CD8-positive, alpha-beta memory T cell (primary cell): ENCODE measurements around the gene PPP1R13B. TPM values are rescaled to one million over a fixed set of nuclear protein-coding genes. Genes with fewer than 3 reads are reported as not detected.

Source experiments
- CTCF ChIA-PET: fragments of 350-600 bp; sonication (Branson Sonifier 250); formaldehyde crosslinking; loops from one replicate; lab custom pipeline; 2021; ENCODE audit warnings: antibody characterized with exemption; lab: Charles Lee
- POLR2A ChIA-PET: fragments of 350-600 bp; sonication (Branson Sonifier 250); formaldehyde crosslinking; loops from one replicate; lab custom pipeline; 2021; ENCODE audit warnings: antibody characterized with exemption; lab: Charles Lee
- DNase-seq, 5 donors: peaks; one replicate each; pipeline versions ENCODE4 v3.0.0 to v3.0.0-alpha.2; 2020 to 2022; ENCODE audit warnings: mixed read lengths in 1 of 5
- H3K27ac ChIP-seq: one replicate; pipeline ENCODE4 v1.7.0; 2013; ENCODE audit warnings: low read depth, mild to moderate bottlenecking, low read length, moderate library complexity
- H3K27me3 ChIP-seq: 2 replicates; pipeline ENCODE4 v1.7.0; 2013; ENCODE audit warnings: low read length, mild to moderate bottlenecking; ENCODE audit not compliant: insufficient read depth, poor library complexity, severe bottlenecking
- H3K36me3 ChIP-seq: 2 replicates; pipeline ENCODE4 v1.7.0; 2013; ENCODE audit warnings: mild to moderate bottlenecking, low read length, moderate library complexity; ENCODE audit not compliant: insufficient read depth
- H3K4me1 ChIP-seq: 2 replicates; pipeline ENCODE4 v1.7.0; 2013; ENCODE audit warnings: mild to moderate bottlenecking, low read length, moderate library complexity; ENCODE audit not compliant: insufficient read depth
- H3K4me3 ChIP-seq: 2 replicates; pipeline ENCODE4 v1.7.0; 2013; ENCODE audit warnings: mild to moderate bottlenecking, low read length
- H3K9me3 ChIP-seq: 2 replicates; pipeline ENCODE4 v1.7.0; 2013; ENCODE audit warnings: mild to moderate bottlenecking, low read length
- H3K27ac Mint-ChIP-seq, 8 donors: one replicate each; pipeline ENCODE4 v1.8.0; 2020 to 2021; ENCODE audit warnings: mixed read lengths in 8 of 8, mild to moderate bottlenecking in 6 of 8, inconsistent platforms in 3 of 8, moderate library complexity in 3 of 8
- H3K27me3 Mint-ChIP-seq, 2 donors: one replicate each; pipeline ENCODE4 v1.8.0; 2020 to 2021; ENCODE audit warnings: mixed read lengths in 2 of 2, mild to moderate bottlenecking in 1 of 2, moderate library complexity in 1 of 2
- H3K36me3 Mint-ChIP-seq, 3 donors: one replicate each; pipeline ENCODE4 v1.8.0; 2020 to 2021; ENCODE audit warnings: mixed read lengths in 3 of 3, inconsistent platforms in 1 of 3, mild to moderate bottlenecking in 1 of 3
- H3K4me1 Mint-ChIP-seq, 3 donors: one replicate each; pipeline ENCODE4 v1.8.0; 2020 to 2021; ENCODE audit warnings: mixed read lengths in 3 of 3, inconsistent platforms in 1 of 3, mild to moderate bottlenecking in 1 of 3
- H3K4me3 Mint-ChIP-seq, 7 donors: one replicate each; pipeline ENCODE4 v1.8.0; 2020 to 2021; ENCODE audit warnings: mixed read lengths in 7 of 7, mild to moderate bottlenecking in 6 of 7, moderate library complexity in 4 of 7, inconsistent platforms in 2 of 7
- H3K9me3 Mint-ChIP-seq, 5 donors: one replicate each; pipeline ENCODE4 v1.8.0; 2020 to 2022; ENCODE audit warnings: mixed read lengths in 5 of 5, mild to moderate bottlenecking in 3 of 5, moderate library complexity in 2 of 5, inconsistent platforms in 1 of 5
- polyA plus RNA-seq: library from polyadenylated mRNA; unstranded; fragments of 300-500 nt; fragmentation: Illumina TruSeq; gene quantifications from one replicate; pipeline ENCODE4 v1.2.3, GENCODE V29; 2021
- total RNA-seq, 2 experiments: library from RNA; stranded (reverse); gene quantifications; one replicate each; pipeline ENCODE4 v1.2.3, GENCODE V29; 2021

PPP1R13B gene
- total and polyA plus RNA-seq, 3 experiments from 2014 or later: 10.4 to 14.4 (median 14.0) TPM

GRCh38 chr14:103870891-103871595, 23.7 kb upstream of the PPP1R13B start:
- Histone ChIP-seq H3K27ac (no peak overlapping the region), H3K9me3 (no peaks in the 10 kb centered on the region), H3K36me3 (no peaks in the 10 kb centered on the region), H3K4me3 (peak overlapping the region; percentile 72), H3K4me1 (peaks cover 14% of the 10 kb centered on the region), H3K27me3 (no peaks in the 10 kb centered on the region)
- Mint-ChIP-seq H3K27ac (peak overlapping the region in 2 of 8 donors; percentile 32 to 70), H3K36me3 (peaks cover 0 to 2% (median 0%) of the 10 kb centered on the region in 3 donors), H3K4me1 (peaks cover 10 to 29% (median 17%) of the 10 kb centered on the region in 3 donors), H3K9me3 (no peaks in the 10 kb centered on the region), H3K4me3 (peak overlapping the region; percentile 58 to 89 (median 65)), H3K27me3 (no peaks in the 10 kb centered on the region)
- no peak for DNase-seq
- ChIA-PET CTCF (interaction anchor here (0.5 to 1.2 kb wide), 2 partner anchors 30 to 32 kb away, joined by 3 to 4 read pairs; no protein-coding TSS in a partner anchor), POLR2A (no interaction called here)

- Histone ChIP-seq H3K9me3 (no peaks in the 10 kb centered on the region), H3K4me3 (no peak overlapping the region), H3K36me3 (no peaks in the 10 kb centered on the region), H3K4me1 (peaks cover 14% of the 10 kb centered on the region), H3K27ac (no peak overlapping the region), H3K27me3 (no peaks in the 10 kb centered on the region)
- no peak for DNase-seq
- CTCF ChIA-PET: interaction anchor here (1.2 kb wide), 1 partner anchor 30 kb away, joined by 4 read pairs; no protein-coding TSS in a partner anchor
- peak overlapping the region in 1 of 8 donors; percentile 70 for H3K27ac Mint-ChIP-seq
- no peaks in the 10 kb centered on the region for H3K9me3 Mint-ChIP-seq
- H3K27me3 Mint-ChIP-seq: no peaks in the 10 kb centered on the region
- H3K4me1 Mint-ChIP-seq: peaks cover 10 to 29% (median 17%) of the 10 kb centered on the region in 3 donors
- POLR2A ChIA-PET: no interaction called here
- H3K36me3 Mint-ChIP-seq: peaks cover 0 to 2% (median 0%) of the 10 kb centered on the region in 3 donors
- H3K4me3 Mint-ChIP-seq: peak overlapping the region in 2 of 7 donors; percentile 5 to 65
Measured at GRCh38 chr14:103870144-103870876, 22.9 kb upstream of the PPP1R13B start.

GRCh38 chr14:103869406-103870143, 22.2 kb upstream of the PPP1R13B start:
- POLR2A ChIA-PET: no interaction called here
- DNase-seq: no peak
- H3K27ac ChIP-seq: no peak overlapping the region
- no peaks in the 10 kb centered on the region for H3K27me3 Mint-ChIP-seq
- CTCF ChIA-PET: no interaction called here
- peaks cover 14% of the 10 kb centered on the region for H3K4me1 ChIP-seq
- no peaks in the 10 kb centered on the region for H3K9me3 ChIP-seq
- peaks cover 0 to 2% (median 0%) of the 10 kb centered on the region in 3 donors for H3K36me3 Mint-ChIP-seq
- no peaks in the 10 kb centered on the region for H3K36me3 ChIP-seq
- no peak overlapping the region for H3K4me3 ChIP-seq
- no peaks in the 10 kb centered on the region for H3K27me3 ChIP-seq
- H3K9me3 Mint-ChIP-seq: no peaks in the 10 kb centered on the region
- H3K4me1 Mint-ChIP-seq: peaks cover 7 to 25% (median 10%) of the 10 kb centered on the region in 3 donors
- H3K4me3 Mint-ChIP-seq: no peak overlapping the region
- peak overlapping the region in 2 of 8 donors; percentile 11 to 58 for H3K27ac Mint-ChIP-seq

GRCh38 chr14:103868242-103868897, 21.0 kb upstream of the PPP1R13B start:
- H3K4me3 ChIP-seq: no peak overlapping the region
- no peak overlapping the region for H3K27ac ChIP-seq
- Mint-ChIP-seq H3K36me3 (peaks cover 0 to 2% (median 0%) of the 10 kb centered on the region in 3 donors), H3K27me3 (peaks cover 1 to 2% of the 10 kb centered on the region in 2 donors), H3K4me1 (peaks cover 7 to 17% (median 7%) of the 10 kb centered on the region in 3 donors), H3K27ac (peak overlapping the region in 1 of 8 donors; percentile 54), H3K4me3 (no peak overlapping the region), H3K9me3 (no peaks in the 10 kb centered on the region)
- no peaks in the 10 kb centered on the region for H3K27me3 ChIP-seq
- POLR2A ChIA-PET: no interaction called here
- H3K4me1 ChIP-seq: peaks cover 14% of the 10 kb centered on the region
- DNase-seq: no peak
- CTCF ChIA-PET: no interaction called here
- no peaks in the 10 kb centered on the region for H3K9me3 ChIP-seq
- no peaks in the 10 kb centered on the region for H3K36me3 ChIP-seq

GRCh38 chr14:103867523-103867953, 20.2 kb upstream of the PPP1R13B start:
- no peaks in the 10 kb centered on the region for H3K27me3 ChIP-seq
- H3K27me3 Mint-ChIP-seq: peaks cover 3 to 7% of the 10 kb centered on the region in 2 donors
- no peak for DNase-seq
- no peaks in the 10 kb centered on the region for H3K9me3 Mint-ChIP-seq
- ChIA-PET CTCF (no interaction called here), POLR2A (interaction anchor here (0.6 kb wide), 1 partner anchor 337 kb away, joined by 3 read pairs; no protein-coding TSS in a partner anchor)
- H3K36me3 Mint-ChIP-seq: peaks cover 0 to 2% (median 0%) of the 10 kb centered on the region in 3 donors
- peaks cover 10% of the 10 kb centered on the region for H3K4me1 ChIP-seq
- no peak overlapping the region for H3K27ac Mint-ChIP-seq
- H3K36me3 ChIP-seq: no peaks in the 10 kb centered on the region
- H3K27ac ChIP-seq: no peak overlapping the region
- no peak overlapping the region for H3K4me3 Mint-ChIP-seq
- peaks cover 4 to 9% (median 5%) of the 10 kb centered on the region in 3 donors for H3K4me1 Mint-ChIP-seq
- H3K9me3 ChIP-seq: no peaks in the 10 kb centered on the region
- no peak overlapping the region for H3K4me3 ChIP-seq

DNA sequence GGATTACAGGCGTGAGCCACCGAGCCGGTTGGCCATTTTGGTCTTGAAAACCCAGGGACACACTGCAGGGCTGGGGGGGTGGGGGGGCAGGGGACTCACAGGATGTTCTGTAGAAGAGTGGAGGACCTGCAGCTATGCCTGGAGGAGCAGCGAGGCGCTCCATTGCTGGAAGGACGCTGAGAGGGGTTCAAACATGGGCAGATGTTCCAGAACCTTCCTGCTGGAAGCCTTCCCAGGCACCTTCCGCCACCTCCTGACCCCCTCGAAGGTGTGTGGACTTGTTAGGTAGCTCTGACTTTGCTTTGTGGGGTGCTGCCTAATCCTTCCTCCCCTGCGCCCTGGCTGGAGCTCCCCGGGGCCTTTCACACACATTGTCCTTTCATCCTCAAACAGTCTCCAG, 19.6 kb upstream of the PPP1R13B start:
- peaks cover 0 to 4% (median 0%) of the 10 kb centered on the region in 3 donors for H3K4me1 Mint-ChIP-seq
- POLR2A ChIA-PET: interaction anchor here (0.6 kb wide), 1 partner anchor 336 kb away, joined by 3 read pairs; no protein-coding TSS in a partner anchor
- CTCF ChIA-PET: no interaction called here

DNA sequence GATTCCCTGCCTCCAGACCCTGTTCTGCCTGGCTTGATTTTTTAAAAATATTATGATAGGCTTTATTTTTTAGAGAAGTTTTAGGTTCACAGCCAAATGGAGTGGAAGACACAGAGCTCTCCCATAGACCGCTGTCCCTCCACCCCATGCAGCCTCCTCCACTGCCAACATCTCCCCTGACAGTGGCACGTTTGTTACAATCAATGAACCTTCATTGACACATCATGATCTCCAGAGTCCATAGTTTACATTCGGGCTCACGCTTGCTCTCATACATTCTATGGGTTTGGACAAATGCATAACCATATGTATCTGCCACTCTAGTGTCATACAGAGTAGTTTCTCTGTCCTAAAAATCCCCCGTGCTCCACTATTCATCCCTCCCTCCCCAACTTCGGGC, 15.9 kb upstream of the PPP1R13B start:
- H3K36me3 ChIP-seq: no peaks in the 10 kb centered on the region
- no peak for DNase-seq
- Mint-ChIP-seq H3K4me1 (no peaks in the 10 kb centered on the region), H3K27me3 (peaks cover 4 to 21% of the 10 kb centered on the region in 2 donors), H3K4me3 (no peak overlapping the region), H3K36me3 (no peaks in the 10 kb centered on the region), H3K9me3 (no peaks in the 10 kb centered on the region), H3K27ac (peak overlapping the region in 1 of 8 donors; percentile 32)
- no peak overlapping the region for H3K4me3 ChIP-seq
- no peaks in the 10 kb centered on the region for H3K27me3 ChIP-seq
- H3K9me3 ChIP-seq: no peaks in the 10 kb centered on the region
- ChIA-PET POLR2A (no interaction called here), CTCF (interaction anchor here (1.0 kb wide), 1 partner anchor 38 kb away, joined by 3 read pairs; no protein-coding TSS in a partner anchor)
- H3K27ac ChIP-seq: no peak overlapping the region
- no peaks in the 10 kb centered on the region for H3K4me1 ChIP-seq

More for the DNA sequence above, 19.6 kb upstream of the PPP1R13B start:
- no peaks in the 10 kb centered on the region for H3K9me3 Mint-ChIP-seq
- DNase-seq: no peak
- no peak overlapping the region for H3K27ac Mint-ChIP-seq
- Histone ChIP-seq H3K4me1 (peaks cover 6% of the 10 kb centered on the region), H3K27me3 (no peaks in the 10 kb centered on the region), H3K27ac (no peak overlapping the region), H3K36me3 (no peaks in the 10 kb centered on the region), H3K9me3 (no peaks in the 10 kb centered on the region), H3K4me3 (no peak overlapping the region)
- H3K27me3 Mint-ChIP-seq: peaks cover 4 to 12% of the 10 kb centered on the region in 2 donors
- H3K36me3 Mint-ChIP-seq: no peaks in the 10 kb centered on the region
- H3K4me3 Mint-ChIP-seq: no peak overlapping the region
